HG02981 (cell line): ENCODE results near the gene AGR3.
"Not testable (repeated sequence)": the region's sequence is repeated elsewhere in the genome, so short reads cannot be mapped to it uniquely, and the experiment has no call there.

ENCODE experiments used
- ATAC-seq: cut with Tn5 transposase; IDR thresholded peaks from one replicate; pipeline ENCODE4 v1.9.1; 2021; ENCODE audit warnings: mild to moderate bottlenecking, moderate library complexity; ENCODE audit not compliant: unreplicated experiment

The AGR3 gene

DNA sequence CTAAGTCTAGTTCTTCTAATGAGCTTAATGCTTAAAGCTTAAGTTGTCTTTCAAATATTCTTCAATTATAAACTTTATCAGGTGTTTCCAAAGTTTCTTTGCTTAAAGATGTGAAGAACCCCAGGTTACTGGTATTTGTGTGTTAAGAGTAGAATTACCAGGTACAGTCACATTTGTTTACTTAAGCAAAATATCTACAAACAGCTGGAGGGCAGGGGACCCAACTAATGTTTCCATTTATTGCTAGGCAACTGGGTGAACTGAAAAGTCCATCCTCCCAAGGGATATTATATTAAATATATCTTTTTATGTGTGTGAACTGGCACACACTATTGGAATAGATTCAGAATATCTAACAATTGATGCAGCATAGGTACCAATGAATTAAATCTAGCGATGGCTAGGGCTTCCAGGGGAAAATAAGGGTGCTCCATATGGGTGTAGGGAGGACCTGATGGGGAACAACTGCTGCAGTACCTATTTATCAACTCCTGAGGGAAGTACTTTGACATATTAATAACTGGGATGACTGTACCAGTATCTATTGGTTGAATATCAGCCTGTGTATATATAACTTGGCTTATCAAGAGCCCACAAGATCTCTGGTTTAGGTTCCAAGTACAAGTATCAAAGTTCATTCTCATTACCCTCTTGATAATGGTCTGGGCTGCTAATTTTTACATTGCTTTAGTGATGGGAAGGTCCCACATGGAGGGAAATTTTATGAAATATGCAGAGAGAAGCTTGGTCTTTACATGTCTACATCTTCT is 10.3 kb upstream of the AGR3 start:
- no peak for ATAC-seq

DNA sequence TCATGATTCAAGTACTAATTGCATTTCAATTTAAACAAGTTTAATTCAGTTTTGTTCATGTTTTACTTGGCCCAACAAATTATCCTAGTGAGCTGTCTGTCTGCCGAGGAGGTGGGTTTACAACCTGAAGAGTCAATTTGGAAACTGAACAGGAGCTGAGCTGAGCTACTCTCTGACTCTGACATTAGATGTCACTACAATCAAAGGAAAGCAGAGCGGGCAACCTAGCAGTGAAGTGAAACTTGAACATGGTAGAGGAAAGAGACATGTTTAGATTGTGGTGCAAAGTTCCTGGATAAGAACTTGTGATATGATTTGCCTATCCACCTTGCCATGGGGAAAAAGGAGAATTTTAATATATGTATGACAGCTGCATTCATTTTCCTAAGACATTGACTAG is 9.6 kb upstream of the AGR3 start:
- ATAC-seq = no peak

DNA sequence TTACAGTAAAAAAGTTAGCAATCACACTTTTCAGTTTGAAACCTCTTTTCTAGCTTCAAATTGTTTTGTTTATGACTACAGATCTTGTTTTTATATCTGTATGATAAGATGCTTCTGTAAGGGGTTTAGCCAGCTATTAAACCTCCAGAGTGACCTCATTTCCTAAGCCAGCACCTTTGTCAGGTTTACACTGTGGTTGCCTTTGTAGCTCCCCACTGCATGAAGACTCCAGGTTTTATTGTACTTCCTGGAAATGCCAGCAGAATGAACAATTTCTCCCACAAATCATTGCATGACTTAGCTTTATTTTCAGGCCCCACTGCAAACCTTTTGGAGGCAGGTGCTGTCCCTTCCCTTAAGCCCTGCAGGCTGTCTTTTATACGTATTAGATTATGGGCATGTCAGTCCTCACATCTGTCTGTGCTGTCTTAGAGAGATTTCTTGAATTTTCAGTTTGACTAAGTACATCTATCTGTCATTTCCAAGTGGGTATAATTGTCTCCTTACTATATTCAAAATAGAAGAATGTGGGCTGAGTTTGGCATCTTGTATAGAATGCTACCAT is 8.2 kb upstream of the AGR3 start:
- ATAC-seq = no peak

DNA sequence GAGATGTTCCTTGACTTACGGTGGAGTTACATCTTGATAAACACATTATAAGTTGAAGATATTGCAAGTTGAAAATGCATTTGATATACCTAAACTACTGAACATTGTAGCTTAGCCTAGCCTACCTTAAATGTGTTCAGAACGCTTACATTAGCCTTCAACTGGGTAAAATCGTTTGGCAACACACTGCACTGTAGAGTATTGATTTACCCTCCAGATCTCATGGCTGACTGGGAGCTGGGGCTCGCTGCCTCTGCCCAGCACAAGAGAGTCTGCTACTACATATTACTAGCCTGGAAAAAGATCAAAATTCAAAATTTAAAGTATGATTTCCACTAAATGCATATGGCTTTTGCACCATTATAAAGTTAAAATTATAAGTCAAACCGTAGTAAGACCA is 7.5 kb upstream of the AGR3 start:
- no peak for ATAC-seq

DNA sequence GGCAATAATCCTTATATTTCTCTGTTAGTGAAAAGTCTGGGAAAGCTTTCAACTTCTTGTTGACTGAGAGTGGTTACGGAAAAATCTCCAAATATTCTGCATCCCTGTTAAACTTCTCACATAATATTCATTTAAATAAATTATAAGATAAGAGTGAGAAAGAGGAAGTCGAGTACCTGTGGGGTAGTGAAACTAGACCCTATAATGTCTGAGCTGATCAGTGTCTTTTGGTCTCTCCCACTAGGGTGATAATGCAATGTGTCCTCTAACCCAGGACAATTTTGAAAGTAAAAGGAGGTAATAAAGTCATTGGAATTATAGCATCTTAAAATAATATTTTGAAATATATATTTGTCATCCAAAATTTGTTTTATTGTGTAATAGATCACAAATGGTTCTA is 2.1 kb upstream of the AGR3 start:
- ATAC-seq = no peak

DNA sequence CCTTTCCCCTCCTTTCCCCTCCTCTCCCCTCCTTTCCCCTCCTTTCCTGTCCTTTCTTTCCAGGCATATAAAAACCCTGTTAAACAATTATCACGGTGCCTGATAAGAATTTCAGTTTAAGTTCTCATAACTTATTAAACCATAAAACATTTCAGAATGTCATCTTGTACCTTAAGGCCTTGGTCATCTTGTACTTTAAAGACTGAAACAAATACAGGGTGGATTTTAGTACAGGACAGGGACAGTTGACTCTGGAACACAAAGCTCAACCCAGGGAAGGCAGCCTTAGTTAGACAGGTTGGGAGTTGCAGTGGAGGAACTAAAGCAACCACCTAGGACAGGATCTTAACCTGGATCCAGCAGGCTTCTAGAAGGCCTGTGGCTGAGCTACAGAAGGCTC is 1.2 kb downstream of the AGR3 start:
- ATAC-seq = no peak

DNA sequence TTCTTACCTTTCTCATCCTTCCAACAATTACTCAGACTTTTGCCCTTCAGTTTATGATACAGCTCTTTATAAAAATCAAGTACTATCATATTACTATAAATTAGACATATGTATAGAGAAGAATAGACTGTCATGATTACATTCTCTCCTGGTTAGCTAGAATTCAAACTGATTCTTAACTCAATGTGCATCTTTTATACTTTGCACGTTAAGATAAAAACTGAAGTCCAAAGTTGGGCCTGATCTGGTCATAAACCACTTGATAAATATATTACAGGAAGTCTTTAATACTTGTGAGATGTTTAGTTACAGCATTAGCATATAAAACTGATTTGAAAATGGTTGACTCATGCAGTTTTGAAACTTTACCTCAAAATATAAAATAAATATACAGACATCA is 2.6 kb downstream of the AGR3 start:
- no peak for ATAC-seq

DNA sequence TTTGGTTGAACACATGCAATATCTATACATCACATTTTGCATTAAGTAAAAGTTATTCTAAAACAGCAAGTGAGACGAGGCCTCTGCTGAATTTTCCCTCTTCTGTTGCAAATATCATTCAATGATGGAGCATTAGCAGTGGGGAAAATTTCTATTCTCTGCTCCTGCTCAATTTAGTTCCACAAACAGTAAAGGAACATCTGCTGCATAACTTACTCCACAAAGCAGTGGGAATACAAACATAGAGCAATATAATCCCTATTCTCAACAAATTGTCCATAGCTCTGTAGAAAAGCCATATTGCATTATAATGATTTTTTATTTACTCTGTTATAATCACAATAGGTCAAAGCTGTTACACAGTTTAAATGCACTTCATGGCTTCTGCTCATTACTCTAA is 5.9 kb downstream of the AGR3 start:
- ATAC-seq = no peak

DNA sequence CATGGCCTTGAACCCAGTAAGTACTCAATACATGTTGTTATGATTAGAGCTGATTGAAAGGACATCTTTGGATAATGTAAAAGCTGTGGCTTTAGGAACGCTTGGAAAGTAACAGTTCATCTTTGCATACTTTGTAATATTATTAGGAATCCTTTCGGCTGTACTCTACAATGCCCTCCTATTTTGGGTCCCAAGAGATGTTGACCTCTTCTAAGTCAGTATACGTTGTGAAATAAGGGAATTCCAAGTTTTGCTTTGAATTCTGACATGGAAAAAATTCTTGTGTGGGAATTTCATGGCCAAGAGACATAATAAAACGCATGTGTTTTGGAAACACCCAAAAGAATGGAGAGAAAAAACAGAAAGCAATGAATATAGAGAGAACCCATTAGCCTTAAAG is 7.7 kb downstream of the AGR3 start:
- ATAC-seq = no peak

DNA sequence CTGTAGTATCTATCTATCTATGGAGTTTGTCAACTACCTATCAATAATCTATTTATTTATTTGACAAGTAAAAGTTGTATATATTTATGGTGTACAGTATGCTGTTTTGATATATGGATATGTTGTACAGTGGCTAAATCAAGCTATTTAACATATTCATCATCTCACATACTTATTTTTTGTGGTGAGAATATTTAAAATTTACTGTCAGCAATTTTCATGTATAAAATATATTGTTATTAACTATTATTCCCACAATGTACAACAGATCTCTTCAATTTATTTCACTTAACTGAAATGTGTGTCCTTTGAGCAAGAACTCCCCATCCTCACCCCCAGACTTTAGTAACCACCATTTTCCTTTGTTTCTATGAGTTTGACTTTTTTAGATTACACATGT is 14.5 kb downstream of the AGR3 start:
- no peak for ATAC-seq

DNA sequence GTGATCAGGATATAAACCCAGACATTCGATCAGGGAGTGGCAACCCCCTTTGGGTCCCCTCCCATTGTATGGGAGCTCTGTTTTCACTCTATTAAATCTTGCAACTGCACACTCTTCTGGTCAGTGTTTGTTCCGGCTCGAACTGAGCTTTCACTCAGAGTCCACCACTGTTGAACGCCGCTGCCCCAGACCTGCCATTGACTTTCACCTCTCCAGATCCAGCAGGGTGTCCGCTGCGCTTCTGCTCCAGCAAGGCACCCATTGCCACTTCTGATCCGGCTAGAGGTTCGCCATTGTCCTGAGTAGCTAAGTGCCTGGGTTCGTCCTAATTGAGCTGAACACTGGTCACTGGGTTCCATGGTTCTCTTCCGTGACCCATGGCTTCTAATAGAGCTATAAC is 28.6 kb downstream of the AGR3 start:
- ATAC-seq = not testable (repeated sequence)

DNA sequence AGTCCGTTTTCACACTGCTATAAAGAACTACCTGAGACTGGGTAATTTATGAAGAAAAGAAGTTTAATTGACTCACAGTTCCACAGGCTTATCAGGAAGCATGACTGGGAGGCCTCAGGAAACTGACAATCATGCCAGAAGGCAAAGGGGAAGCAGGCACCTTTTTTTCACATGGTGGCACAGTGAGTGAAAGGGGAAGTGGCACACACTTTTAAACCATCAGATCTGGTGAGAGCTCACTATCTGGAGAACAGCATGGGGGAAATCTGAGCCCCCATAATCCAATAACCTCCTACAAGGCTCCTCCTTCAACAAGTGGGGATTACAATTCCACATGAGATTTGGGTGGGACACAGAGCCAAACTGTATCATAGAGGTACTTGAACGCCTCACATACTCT is 30.0 kb downstream of the AGR3 start:
- ATAC-seq = no peak

DNA sequence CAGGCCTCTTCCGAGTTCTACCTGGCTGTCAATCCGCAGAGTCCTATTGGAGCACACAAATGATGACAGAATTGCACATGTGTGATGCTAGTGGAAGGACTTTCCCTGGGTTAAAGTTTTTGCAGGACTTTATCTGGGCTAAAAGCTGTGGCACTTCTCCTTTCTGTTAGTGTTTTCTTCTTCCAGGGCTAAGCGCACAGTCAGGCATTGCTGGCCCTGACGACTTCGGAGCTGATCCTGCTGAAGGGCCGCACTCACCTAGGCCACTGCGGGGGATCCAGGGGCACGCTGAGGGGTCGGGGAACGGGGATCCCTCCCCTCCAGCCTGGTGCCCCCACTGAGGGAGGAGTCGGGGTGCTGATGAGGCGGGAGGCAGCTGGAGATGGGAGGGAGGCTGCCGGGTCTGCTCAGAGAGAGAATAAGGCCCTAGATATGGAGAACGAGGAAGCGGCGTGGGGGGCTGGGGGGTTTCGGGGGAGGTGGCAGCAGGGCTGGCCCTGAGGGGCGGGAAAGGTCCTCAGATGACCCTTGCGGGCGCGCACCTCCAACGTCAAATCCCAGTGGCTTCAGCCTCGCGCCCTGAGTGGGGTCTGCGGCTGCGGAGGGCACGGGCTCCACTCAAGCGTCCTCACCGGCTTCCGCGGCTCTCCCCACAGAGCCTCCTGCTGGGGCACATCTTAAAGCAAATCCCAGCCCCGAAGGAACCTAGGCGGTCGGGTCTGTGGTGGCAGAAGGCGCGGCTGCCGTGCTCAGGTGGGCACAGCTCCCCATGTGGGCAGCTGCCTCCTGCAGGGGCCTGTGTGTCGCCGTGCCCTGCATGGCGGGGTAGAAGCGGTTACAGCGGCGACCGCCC is 30.9 kb downstream of the AGR3 start:
- no peak for ATAC-seq

DNA sequence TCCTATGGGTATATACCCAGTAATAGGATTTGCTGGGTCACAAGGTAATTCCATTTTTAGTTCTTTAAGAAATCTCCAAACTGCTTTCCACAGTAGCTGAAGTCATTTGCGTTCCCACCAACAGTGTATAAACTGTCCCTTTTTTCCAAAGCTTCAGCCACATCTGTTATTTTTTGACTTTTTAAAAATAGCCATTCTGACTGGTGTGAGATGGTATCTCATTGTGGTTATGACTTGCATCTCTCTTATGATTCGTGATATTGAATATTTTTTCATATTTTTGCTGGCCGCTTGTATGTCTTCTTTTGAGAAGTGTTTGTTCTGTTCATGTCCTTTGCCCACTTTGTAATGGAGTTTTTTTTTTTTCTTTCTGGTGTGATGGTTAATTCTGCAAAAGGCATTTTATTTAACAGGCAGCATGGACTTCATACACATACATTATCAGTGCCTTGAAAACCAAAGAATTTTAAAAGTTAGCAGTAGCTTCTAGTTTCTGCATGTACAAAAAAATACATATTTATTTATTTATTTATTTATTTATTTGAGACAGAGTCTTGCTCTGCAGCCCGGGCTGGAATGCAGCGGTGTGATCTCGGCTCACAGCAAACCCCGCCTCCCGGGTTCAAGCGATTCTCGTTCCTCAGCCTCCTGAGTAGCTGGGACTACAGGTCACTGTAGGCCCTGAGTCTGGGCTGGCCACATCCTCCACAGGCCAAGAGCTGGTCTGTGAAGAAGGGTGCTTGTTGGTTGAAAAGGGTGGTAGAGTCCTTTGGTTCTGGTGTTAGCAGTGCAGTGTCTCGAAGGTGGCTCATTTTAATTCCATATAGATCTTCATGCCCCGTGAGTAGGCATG is 32.3 kb downstream of the AGR3 start:
- ATAC-seq = no peak

DNA sequence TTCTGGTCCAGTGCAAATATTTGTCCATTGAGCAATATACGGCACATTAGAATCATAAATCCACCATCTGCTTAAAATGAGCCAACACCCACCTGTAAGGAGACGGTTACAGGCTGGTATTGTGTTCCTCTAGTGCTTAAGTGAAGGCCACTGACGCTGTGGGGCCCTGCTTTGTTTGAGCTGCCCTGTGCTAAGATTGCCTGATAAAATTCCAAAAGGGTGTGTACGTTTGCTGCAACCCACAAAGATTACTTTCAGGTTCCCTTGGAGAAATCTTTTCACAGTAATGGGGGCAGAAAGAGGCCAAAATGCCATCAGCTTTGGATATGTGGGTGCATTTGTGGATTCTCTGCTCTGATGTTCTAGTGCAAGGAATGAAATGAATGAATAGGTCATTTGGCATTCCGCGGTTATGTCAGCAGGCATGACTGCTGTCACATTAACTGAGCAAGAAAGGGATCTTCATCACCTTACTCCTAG is 34.4 kb downstream of the AGR3 start:
- no peak for ATAC-seq

DNA sequence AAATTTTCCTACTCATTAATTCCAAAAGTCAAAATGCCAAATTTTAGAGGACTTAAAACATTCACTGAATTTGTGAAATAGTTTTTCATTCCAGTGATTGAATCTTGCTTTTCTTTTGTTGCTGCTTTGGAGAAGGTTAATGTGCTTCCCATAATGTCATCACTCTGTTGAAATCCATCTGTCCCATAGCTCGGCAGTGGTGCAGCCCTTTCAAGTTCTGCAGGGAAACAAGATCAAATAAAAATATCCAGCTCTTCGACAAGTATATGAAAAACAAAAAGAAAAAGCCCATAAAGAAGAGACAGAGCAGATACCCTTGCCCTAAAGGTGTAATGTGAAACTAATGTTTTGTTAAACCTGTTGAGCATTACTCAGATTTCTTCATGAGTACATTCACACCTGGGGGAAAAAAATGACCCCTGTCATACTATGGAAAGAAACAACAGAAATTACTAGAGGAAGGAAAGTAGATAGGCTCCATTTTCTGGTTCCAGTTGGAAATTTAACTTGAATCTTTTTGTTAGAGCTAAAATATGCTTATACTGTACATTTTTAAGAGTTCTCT is 35.1 kb downstream of the AGR3 start:
- ATAC-seq = no peak

DNA sequence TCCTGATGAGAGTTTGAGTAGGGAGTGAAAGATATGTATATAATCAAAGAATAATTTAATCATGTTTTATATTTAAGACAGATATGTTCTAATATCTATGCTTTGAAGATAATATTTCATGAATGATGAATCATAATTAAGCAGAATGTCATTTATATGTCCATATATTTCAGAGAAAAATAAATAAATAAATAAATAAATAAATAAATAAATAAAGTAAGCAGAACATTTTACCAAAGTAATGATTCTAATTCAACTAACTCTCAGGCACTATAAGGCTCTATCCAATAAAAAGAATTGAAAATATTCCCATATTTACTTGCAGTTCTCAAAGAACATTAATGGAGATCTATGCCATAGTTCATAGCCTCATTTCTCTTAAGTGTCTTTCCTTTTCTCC is 36.0 kb downstream of the AGR3 start:
- no peak for ATAC-seq

DNA sequence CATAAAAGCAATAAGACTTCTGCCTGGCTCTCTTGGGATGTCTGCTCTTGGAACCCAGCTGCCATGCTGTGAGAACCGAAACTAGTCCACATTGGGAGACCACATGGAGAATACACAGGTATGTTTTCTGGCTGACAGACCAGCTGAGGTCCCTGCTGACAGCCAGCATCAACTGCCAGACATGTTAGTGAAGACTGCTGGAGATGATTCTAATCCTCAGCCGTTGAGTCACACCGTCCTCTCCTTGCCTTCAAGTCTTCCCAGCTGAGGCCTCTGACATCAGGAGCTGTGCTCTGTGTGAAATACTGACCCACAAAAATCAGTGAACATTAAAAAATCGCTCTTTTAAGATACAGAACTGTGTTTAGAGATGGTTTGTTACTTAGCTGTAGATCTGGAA is 40.1 kb downstream of the AGR3 start:
- no peak for ATAC-seq

DNA sequence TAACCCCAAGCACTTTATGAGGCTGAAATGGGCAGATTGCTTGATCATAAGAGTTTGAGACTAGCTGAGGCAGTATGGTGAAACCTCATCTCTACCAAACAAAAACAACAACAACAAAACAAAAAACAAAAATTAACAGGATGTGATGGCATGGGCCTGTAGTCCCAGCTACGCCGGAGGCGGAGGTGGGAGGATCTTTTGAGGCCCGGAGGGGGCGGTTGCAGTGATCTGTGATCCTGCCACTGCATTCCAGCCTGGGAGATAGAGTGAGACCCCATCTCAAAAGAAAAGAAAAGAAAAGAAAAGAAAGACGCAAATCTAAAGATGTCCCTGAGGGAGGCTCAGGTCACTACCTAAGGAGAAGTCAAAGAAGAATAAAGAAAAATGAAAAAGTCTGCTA is 41.7 kb downstream of the AGR3 start:
- no peak for ATAC-seq

DNA sequence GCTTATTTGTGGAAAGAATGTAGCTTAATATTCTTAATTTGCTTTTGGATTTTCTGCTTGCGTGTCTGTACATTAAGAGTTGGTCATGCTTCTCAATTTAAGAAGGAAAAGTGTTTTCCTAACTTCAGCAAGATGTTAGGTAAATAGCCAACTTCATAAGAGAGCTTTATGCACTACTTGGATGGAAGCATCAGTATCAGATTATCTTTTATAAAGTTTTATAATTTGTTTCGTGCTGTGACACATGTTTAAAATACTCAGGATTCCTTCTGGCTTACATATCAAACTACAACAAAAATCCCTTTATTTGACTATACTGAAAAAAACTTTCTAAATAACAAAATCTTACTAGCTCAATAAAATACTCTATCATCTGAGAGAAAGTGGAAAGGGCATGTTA is 42.1 kb downstream of the AGR3 start:
- no peak for ATAC-seq

DNA sequence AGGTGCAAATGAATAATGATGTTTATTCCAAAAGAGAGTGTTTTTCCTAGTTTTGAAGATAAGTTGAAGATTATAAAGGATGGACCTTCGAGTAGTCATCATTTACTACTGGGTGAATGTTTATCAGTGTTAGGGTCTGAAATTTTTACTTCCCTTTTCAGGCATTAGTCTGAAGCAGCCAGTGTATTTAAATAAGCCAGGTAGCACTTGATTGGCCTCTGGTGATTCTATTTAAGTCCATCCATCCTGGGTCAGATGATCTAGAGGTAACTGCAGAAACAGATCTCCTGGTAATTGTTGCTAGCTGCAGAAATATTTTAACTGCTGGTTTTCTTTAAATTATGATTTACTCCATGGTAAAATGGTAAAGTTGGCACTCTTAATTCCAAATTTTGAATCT is 42.9 kb downstream of the AGR3 start:
- ATAC-seq = no peak
